H1 (cell line): Measurements from ENCODE around the gene ATXN2L. TPM values are rescaled to one million over a fixed set of nuclear protein-coding genes. Genes with fewer than 3 reads are reported as not detected.

Experiments used
- CTCF ChIA-PET: fragments of 300-600 bp; sonication (Branson Sonifier 250); formaldehyde crosslinking; loops from one replicate; lab custom pipeline; 2021; ENCODE audit not compliant: partially characterized antibody; lab: Charles Lee
- POLR2A ChIA-PET: fragments of 300-600 bp; sonication (Branson Sonifier 250); formaldehyde crosslinking; loops from one replicate; lab custom pipeline; 2021; ENCODE audit warnings: inconsistent platforms; ENCODE audit not compliant: partially characterized antibody; lab: Charles Lee
- DNase-seq, 2 experiments: peaks; one replicate each; pipeline versions ENCODE4 v3.0.0 to v3.0.0-alpha.2; 2010 to 2022; ENCODE audit warnings: low spot score in 2 of 2, low read depth in 1 of 2, mixed read lengths in 1 of 2
- FAIRE-seq: peaks from 2 replicates; lab custom pipeline; 2011; peaks lifted over from hg19 to GRCh38; lab: Jason Lieb, UNC
- H2AFZ ChIP-seq: 2 replicates; pipeline ENCODE4 v1.8.1; 2012; ENCODE audit warnings: low read length, inconsistent platforms
- H2AK5ac ChIP-seq: 2 replicates; pipeline ENCODE4 v1.6.1; 2013; ENCODE audit warnings: low read depth, low read length
- H2BK120ac ChIP-seq: replicated peaks from 2 replicates; pipeline ENCODE3; 2013; ENCODE audit warnings: low read depth, low read length, inconsistent platforms
- H2BK12ac ChIP-seq: 2 replicates; pipeline ENCODE4 v1.6.1; 2013; ENCODE audit warnings: low read depth, low read length
- H2BK15ac ChIP-seq: 2 replicates; pipeline ENCODE4 v1.6.1; 2013; ENCODE audit warnings: low read length
- H2BK20ac ChIP-seq: 2 replicates; pipeline ENCODE4 v1.6.1; 2013; ENCODE audit warnings: low read length
- H2BK5ac ChIP-seq: 2 replicates; pipeline ENCODE4 v1.6.1; 2013; ENCODE audit warnings: low read depth, low read length
- H3K14ac ChIP-seq: 2 replicates; pipeline ENCODE4 v1.6.1; 2013; ENCODE audit warnings: inconsistent platforms; ENCODE audit not compliant: insufficient read length
- H3K18ac ChIP-seq: 2 replicates; pipeline ENCODE4 v1.6.1; 2013; ENCODE audit warnings: low read length; ENCODE audit errors: extremely low read depth
- H3K23ac ChIP-seq: 2 replicates; pipeline ENCODE4 v1.6.1; 2013; ENCODE audit warnings: inconsistent platforms; ENCODE audit not compliant: insufficient read length
- H3K23me2 ChIP-seq: 2 replicates; pipeline ENCODE4 v1.6.1; 2013; ENCODE audit warnings: low read depth, low read length
- H3K27ac ChIP-seq: 2 replicates; pipeline ENCODE4 v1.6.1; 2011; ENCODE audit warnings: low read depth, low read length, inconsistent platforms
- H3K27me3 ChIP-seq, 4 experiments: replicated peaks in 1 of 4; 1 replicate in 1 of 4; 2 replicates in 3 of 4; pipeline versions ENCODE4 v1.6.1 to v1.8.1; 2011 to 2013; ENCODE audit warnings: low read length in 3 of 4, mild to moderate bottlenecking in 3 of 4, inconsistent platforms in 2 of 4, mixed read lengths in 2 of 4, moderate library complexity in 1 of 4; ENCODE audit not compliant: control insufficient read depth in 3 of 4, insufficient read depth in 3 of 4; ENCODE audit errors: extremely low read depth in 1 of 4
- H3K36me3 ChIP-seq, 4 experiments: 2 replicates each; pipeline versions ENCODE4 v1.6.1 to v1.8.1; 2011 to 2013; ENCODE audit warnings: mild to moderate bottlenecking in 4 of 4, low read length in 3 of 4, moderate library complexity in 2 of 4, control low read depth in 1 of 4, inconsistent platforms in 1 of 4; ENCODE audit not compliant: insufficient read depth in 4 of 4, control insufficient read depth in 2 of 4
- H3K4ac ChIP-seq: replicated peaks from 2 replicates; pipeline ENCODE3; 2013; ENCODE audit warnings: low read length, low read depth, mixed read lengths, inconsistent platforms; ENCODE audit not compliant: insufficient read length
- H3K4me1 ChIP-seq, 4 experiments: replicated peaks in 1 of 4; 1 replicate in 1 of 4; 2 replicates in 3 of 4; pipeline versions ENCODE4 v1.6.1 to v1.8.1; 2011 to 2013; ENCODE audit warnings: low read length in 3 of 4, inconsistent platforms in 2 of 4, mixed read lengths in 1 of 4; ENCODE audit not compliant: insufficient read depth in 4 of 4, control insufficient read depth in 3 of 4
- H3K4me2 ChIP-seq, 2 experiments: 2 replicates each; pipeline versions ENCODE4 v1.6.1 to v1.8.1; 2011 to 2013; ENCODE audit warnings: low read depth in 2 of 2, low read length in 2 of 2, control low read depth in 1 of 2, inconsistent platforms in 1 of 2, mild to moderate bottlenecking in 1 of 2; ENCODE audit not compliant: insufficient read depth in 1 of 2
- H3K4me3 ChIP-seq, 4 experiments: fragments of 200-600, 300-600 bp in 1 of 4; sonication (generic), shearing (Covaris generic), sonication (Bioruptor Twin) in 1 of 4; 2 replicates each; pipeline versions ENCODE4 v1.5.1 to v1.8.1; 2011 to 2016; ENCODE audit warnings: low read length in 4 of 4, low read depth in 3 of 4, control low read depth in 2 of 4, inconsistent platforms in 2 of 4, mild to moderate bottlenecking in 2 of 4, mixed read lengths in 1 of 4, moderate library complexity in 1 of 4; ENCODE audit not compliant: insufficient read depth in 2 of 4; ENCODE audit errors: extremely low read depth in 1 of 4
- H3K56ac ChIP-seq: replicated peaks from 2 replicates; pipeline ENCODE3; 2013; ENCODE audit warnings: low read depth, mild to moderate bottlenecking, mixed read lengths, low read length, inconsistent platforms; ENCODE audit not compliant: insufficient read length
- H3K79me1 ChIP-seq: 2 replicates; pipeline ENCODE4 v1.6.1; 2013; ENCODE audit warnings: low read depth, low read length, control low read depth
- H3K79me2 ChIP-seq, 2 experiments: 2 replicates each; pipeline versions ENCODE4 v1.6.1 to v1.8.1; 2012 to 2013; ENCODE audit warnings: low read length in 2 of 2, mild to moderate bottlenecking in 2 of 2, inconsistent platforms in 1 of 2; ENCODE audit not compliant: insufficient read depth in 2 of 2, control insufficient read depth in 1 of 2
- H3K9ac ChIP-seq, 4 experiments: replicated peaks in 1 of 4; 1 replicate in 1 of 4; 2 replicates in 3 of 4; pipeline versions ENCODE4 v1.6.1 to v1.8.1; 2011 to 2013; ENCODE audit warnings: low read depth in 3 of 4, low read length in 3 of 4, control low read depth in 2 of 4, mild to moderate bottlenecking in 2 of 4, moderate library complexity in 2 of 4, inconsistent platforms in 1 of 4; ENCODE audit errors: extremely low read depth in 1 of 4
- H3K9me3 ChIP-seq, 2 experiments: 2 replicates each; pipeline versions ENCODE4 v1.6.1 to v1.8.1; 2012 to 2013; ENCODE audit warnings: mild to moderate bottlenecking in 2 of 2, moderate library complexity in 2 of 2, control low read depth in 1 of 2, inconsistent platforms in 1 of 2, low read depth in 1 of 2, low read length in 1 of 2, mixed read lengths in 1 of 2; ENCODE audit not compliant: insufficient read depth in 2 of 2
- H4K20me1 ChIP-seq, 2 experiments: replicated peaks in 1 of 2; 2 replicates each; pipeline versions ENCODE3 to v1.8.1; 2011 to 2013; ENCODE audit warnings: inconsistent platforms in 2 of 2, low read length in 2 of 2, mild to moderate bottlenecking in 1 of 2; ENCODE audit not compliant: insufficient read depth in 2 of 2, control insufficient read depth in 1 of 2
- H4K5ac ChIP-seq: 2 replicates; pipeline ENCODE4 v1.6.1; 2013; ENCODE audit warnings: low read length, low read depth, mixed read lengths, inconsistent platforms; ENCODE audit not compliant: insufficient read length
- H4K8ac ChIP-seq: 2 replicates; pipeline ENCODE4 v1.8.0; 2013; ENCODE audit warnings: mild to moderate bottlenecking, moderate library complexity, low read length, inconsistent platforms; ENCODE audit not compliant: insufficient read depth; ENCODE audit errors: extremely low read depth
- H4K91ac ChIP-seq: replicated peaks from 2 replicates; pipeline ENCODE3; 2013; ENCODE audit warnings: low read length, mixed read lengths, inconsistent platforms; ENCODE audit not compliant: insufficient read length
- BRCA1 ChIP-seq: IDR thresholded peaks from 2 replicates; pipeline ENCODE4 v1.6.1; 2012; ENCODE audit warnings: low read depth, low read length, improper control_type of control experiment
- GABPA ChIP-seq: IDR thresholded peaks from 2 replicates; pipeline ENCODE4 v1.6.1; 2011; ENCODE audit warnings: mild to moderate bottlenecking, low read length, moderate library complexity, borderline replicate concordance; ENCODE audit not compliant: insufficient read depth
- JUN ChIP-seq: IDR thresholded peaks from 2 replicates; pipeline ENCODE4 v1.6.1; 2011; ENCODE audit warnings: low read depth, mild to moderate bottlenecking, improper control_type of control experiment, low read length
- POU5F1 ChIP-seq: IDR thresholded peaks from 2 replicates; pipeline ENCODE4 v1.6.1; 2011; ENCODE audit warnings: low read depth, mild to moderate bottlenecking, low read length, moderate library complexity
- RXRA ChIP-seq: IDR thresholded peaks from 2 replicates; pipeline ENCODE4 v1.6.1; 2011; ENCODE audit warnings: low read depth, mild to moderate bottlenecking, low read length, moderate library complexity; ENCODE audit not compliant: insufficient read depth
- SIRT6 ChIP-seq: IDR thresholded peaks from one replicate; pipeline ENCODE4 v1.7.1; 2012; ENCODE audit warnings: low read length, inconsistent platforms
- TCF12 ChIP-seq: IDR thresholded peaks from 2 replicates; pipeline ENCODE4 v1.6.1; 2011; ENCODE audit warnings: low read depth, mild to moderate bottlenecking, low read length
- WGBS, 2 experiments: shearing (Covaris generic) in 1 of 2; methylation state at CpG; one replicate each; pipeline versions ENCODE4 v1.1.6 to v1.1.7; 2013 to 2015; ENCODE audit warnings: low lambda C conversion rate in 2 of 2, mixed read lengths in 2 of 2, inconsistent platforms in 1 of 2, low coverage in 1 of 2, missing lambda C conversion rate in 1 of 2; ENCODE audit not compliant: insufficient replicate concordance in 2 of 2, insufficient coverage in 1 of 2, insufficient read length in 1 of 2; ENCODE audit errors: extremely low coverage in 1 of 2, missing lambda C conversion rate in 1 of 2; 5-methylcytosine and 5-hydroxymethylcytosine counted together
- polyA plus RNA-seq, 7 experiments: library from polyadenylated mRNA; depleted of rRNA in 3 of 7; stranded (reverse) in 5 of 7; unstranded in 2 of 7; fragments of >200 nt in 5 of 7; fragments of 200-250 nt in 2 of 7; gene quantifications; 1 replicate in 5 of 7; 2 replicates in 1 of 7; 4 replicates in 1 of 7; pipeline versions ENCODE4 v1.2.1 to v1.2.3, GENCODE V29; 2011 to 2013; ENCODE audit warnings: missing spikeins in 2 of 7, mixed read lengths in 2 of 7
- total RNA-seq: library from RNA; stranded (reverse); fragmentation: NEBNext Ultra II Directional; extraction: Animal tissue kit (Norgen Biotek cat#: 25700); gene quantifications from 2 replicates; pipeline ENCODE4 v1.2.1, GENCODE V29; 2021
- TF ChIP-seq, protein P1 (sequence below): IDR thresholded peaks from 2 replicates; pipeline ENCODE4 v1.6.1; 2012; ENCODE audit warnings: inconsistent platforms

The ATXN2L gene
- total and polyA plus RNA-seq, 2 of the 8 experiments (the other 6 are each of a cell fraction or from before 2014, with no cell fraction given), result 79.1 to 227 TPM

DNA sequence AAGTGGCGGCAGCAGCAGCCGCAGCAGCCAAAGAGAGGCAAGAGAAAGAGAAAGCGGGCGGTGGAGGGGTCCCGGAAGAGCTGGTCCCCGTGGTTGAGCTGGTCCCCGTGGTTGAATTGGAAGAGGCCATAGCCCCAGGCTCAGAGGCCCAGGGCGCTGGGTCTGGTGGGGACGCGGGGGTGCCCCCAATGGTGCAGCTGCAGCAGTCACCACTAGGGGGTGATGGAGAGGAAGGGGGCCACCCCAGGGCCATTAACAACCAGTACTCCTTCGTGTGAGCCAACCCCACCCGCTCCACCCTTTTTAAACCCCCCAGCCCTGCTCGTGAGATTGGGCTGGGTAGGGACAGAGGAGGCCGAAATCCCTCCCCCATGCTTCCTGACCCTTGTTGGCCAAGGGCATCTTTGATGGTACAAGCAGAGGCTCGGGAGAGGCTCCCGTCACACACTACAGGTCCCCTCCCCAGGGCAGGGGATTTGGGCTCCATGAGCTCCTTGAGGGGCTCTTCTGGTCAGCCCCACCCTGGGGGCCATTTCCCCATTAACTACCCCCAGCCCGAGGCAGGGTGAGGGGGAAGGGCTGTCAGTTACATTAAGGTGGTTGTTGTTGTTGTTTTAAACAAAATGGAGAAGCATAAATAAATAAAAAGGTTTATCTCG, 50.9 kb downstream of the ATXN2L start:
- Histone ChIP-seq H3K23me2 (no peaks in the 10 kb centered on the region), H4K8ac (no peak overlapping the region), H3K79me1 (peaks cover 2% of the 10 kb centered on the region), H4K91ac (no peak overlapping the region), H3K4ac (no peak overlapping the region), H2BK5ac (no peak overlapping the region), H2BK12ac (no peak overlapping the region), H2AK5ac (no peak overlapping the region), H2BK120ac (no peak overlapping the region), H3K9me3 (no peaks in the 10 kb centered on the region), H2AFZ (no peak overlapping the region), H3K4me3 (no peak overlapping the region), H3K56ac (no peak overlapping the region), H3K18ac (no peak overlapping the region), H3K36me3 (peaks cover 14 to 26% (median 17%) of the 10 kb centered on the region in 4 experiments), H4K20me1 (peaks cover 2 to 20% of the 10 kb centered on the region in 2 experiments), H3K79me2 (no peaks in the 10 kb centered on the region), H3K27ac (no peak overlapping the region), H3K14ac (no peak overlapping the region), H3K4me2 (no peak overlapping the region), H2BK20ac (no peak overlapping the region), H3K4me1 (peaks cover 0 to 17% (median 12%) of the 10 kb centered on the region in 4 experiments; a peak in 6 of 7 replicates), H3K27me3 (no peaks in the 10 kb centered on the region), H3K9ac (no peak overlapping the region), H3K23ac (no peak overlapping the region), H4K5ac (no peak overlapping the region), H2BK15ac (no peak overlapping the region)
- POLR2A ChIA-PET, result interaction anchor here (0.6 to 13.3 kb wide), 7 partner anchors 10 to 49 kb away, joined by 3 to 164 read pairs (median 4); partner anchors contain the start of genes SH2B1 and TUFM
- DNase-seq (peak in 1 of 2 experiments; percentile 87), FAIRE-seq (no peak)
- CTCF ChIA-PET, result interaction anchor here (0.7 to 5.1 kb wide), 19 partner anchors 8 to 106 kb away, joined by 3 to 42 read pairs (median 6); partner anchors contain the start of genes NFATC2IP, RABEP2, SH2B1 and TUFM
- WGBS, 2 experiments, result 74% methylated on average over 13 of the region's 18 CpGs; no CpG with 5 or more reads in 1 of the 2 experiments
- TF ChIP-seq SIRT6 (no peak), JUN (no peak), TCF12 (no peak), RXRA (no peak), POU5F1 (no peak), GABPA (peak; percentile 48; the same call in 1 of the 2 replicates), BRCA1 (no peak)
- TF ChIP-seq, protein P1, sequence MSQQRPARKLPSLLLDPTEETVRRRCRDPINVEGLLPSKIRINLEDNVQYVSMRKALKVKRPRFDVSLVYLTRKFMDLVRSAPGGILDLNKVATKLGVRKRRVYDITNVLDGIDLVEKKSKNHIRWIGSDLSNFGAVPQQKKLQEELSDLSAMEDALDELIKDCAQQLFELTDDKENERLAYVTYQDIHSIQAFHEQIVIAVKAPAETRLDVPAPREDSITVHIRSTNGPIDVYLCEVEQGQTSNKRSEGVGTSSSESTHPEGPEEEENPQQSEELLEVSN, result no peak
